Measurements from ENCODE around the gene ARFGAP3.

- TF ChIP-seq, protein P1, sequence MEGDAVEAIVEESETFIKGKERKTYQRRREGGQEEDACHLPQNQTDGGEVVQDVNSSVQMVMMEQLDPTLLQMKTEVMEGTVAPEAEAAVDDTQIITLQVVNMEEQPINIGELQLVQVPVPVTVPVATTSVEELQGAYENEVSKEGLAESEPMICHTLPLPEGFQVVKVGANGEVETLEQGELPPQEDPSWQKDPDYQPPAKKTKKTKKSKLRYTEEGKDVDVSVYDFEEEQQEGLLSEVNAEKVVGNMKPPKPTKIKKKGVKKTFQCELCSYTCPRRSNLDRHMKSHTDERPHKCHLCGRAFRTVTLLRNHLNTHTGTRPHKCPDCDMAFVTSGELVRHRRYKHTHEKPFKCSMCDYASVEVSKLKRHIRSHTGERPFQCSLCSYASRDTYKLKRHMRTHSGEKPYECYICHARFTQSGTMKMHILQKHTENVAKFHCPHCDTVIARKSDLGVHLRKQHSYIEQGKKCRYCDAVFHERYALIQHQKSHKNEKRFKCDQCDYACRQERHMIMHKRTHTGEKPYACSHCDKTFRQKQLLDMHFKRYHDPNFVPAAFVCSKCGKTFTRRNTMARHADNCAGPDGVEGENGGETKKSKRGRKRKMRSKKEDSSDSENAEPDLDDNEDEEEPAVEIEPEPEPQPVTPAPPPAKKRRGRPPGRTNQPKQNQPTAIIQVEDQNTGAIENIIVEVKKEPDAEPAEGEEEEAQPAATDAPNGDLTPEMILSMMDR (IDR thresholded peaks at IDR 0.05; ENCODE audit: low read length): no peak
- no peak for TF ChIP-seq EZH2phosphoT487 (IDR thresholded peaks at IDR 0.05; ENCODE audit: low read length)
Measured at GRCh38 chr22:42811459-42811858, 45.6 kb downstream of the ARFGAP3 start.

All from MM.1S (cell line).